GM12878 (cell line): ENCODE results near the gene KIF11. TPM values are rescaled to one million over a fixed set of nuclear protein-coding genes. Genes with fewer than 3 reads are reported as not detected.

ENCODE experiments used
- ATAC-seq: fragments of 200-7000 bp; cut with Tn5 transposase; 3 replicates; pipeline ENCODE4 v1.9.1; 2020; ENCODE audit warnings: mild to moderate bottlenecking, moderate library complexity
- BruUV-seq: library from RNA; stranded (reverse); fragments of 400-500 nt; replicated peaks from 2 replicates; lab custom pipeline; 2021; lab: Mats Ljungman, UMichigan
- CTCF ChIA-PET: fragments of 300-600 bp; sonication (Branson Sonifier 250); formaldehyde crosslinking; extraction: SDS; loops from one replicate; lab custom pipeline; 2021; ENCODE audit warnings: inconsistent platforms; lab: Yijun Ruan, JAX
- POLR2A ChIA-PET: fragments of 350-600 bp; formaldehyde crosslinking; extraction: SDS; loops from one replicate; lab custom pipeline; 2021; ENCODE audit warnings: inconsistent platforms; lab: Charles Lee
- RAD21 ChIA-PET: fragments of 300-600 bp; sonication (Branson Sonifier 250); formaldehyde crosslinking; loops from one replicate; lab custom pipeline; 2023; ENCODE audit warnings: antibody characterized with exemption; ENCODE audit not compliant: unreplicated experiment; lab: Charles Lee
- SMC1A ChIA-PET: fragments of 300-600 bp; sonication (Branson Sonifier 250); formaldehyde crosslinking; loops from one replicate; lab custom pipeline; 2023; ENCODE audit not compliant: unreplicated experiment, uncharacterized antibody; lab: Charles Lee
- DNase-seq: peaks from one replicate; pipeline ENCODE4 v3.0.0-alpha.2; 2011; ENCODE audit warnings: low read depth, low spot score
- FAIRE-seq: peaks from 3 replicates; lab custom pipeline; 2011; peaks lifted over from hg19 to GRCh38; lab: Jason Lieb, UNC
- H2AFZ ChIP-seq: 2 replicates; pipeline ENCODE4 v1.6.0; 2011; ENCODE audit warnings: low read depth, low read length, control low read depth; ENCODE audit not compliant: control insufficient read depth
- H3K27ac ChIP-seq: 2 replicates; pipeline ENCODE4 v1.5.1; 2011; ENCODE audit warnings: control low read depth; ENCODE audit not compliant: control insufficient read depth, insufficient read depth
- H3K27me3 ChIP-seq, 2 experiments: replicated peaks in 1 of 2; 2 replicates each; pipeline versions ENCODE4 v1.6.0 to v1.6.1; 2011; ENCODE audit warnings: low read length in 1 of 2; ENCODE audit not compliant: control insufficient read depth in 2 of 2, insufficient read depth in 2 of 2
- H3K36me3 ChIP-seq, 2 experiments: 2 replicates each; pipeline ENCODE4 v1.5.1; 2011; ENCODE audit warnings: low read length in 1 of 2; ENCODE audit not compliant: control insufficient read depth in 2 of 2, insufficient read depth in 2 of 2
- H3K4me1 ChIP-seq: 2 replicates; pipeline ENCODE4 v1.6.1; 2011; ENCODE audit warnings: mild to moderate bottlenecking, low read length, moderate library complexity, mixed read lengths; ENCODE audit not compliant: control insufficient read depth, insufficient read depth
- H3K4me2 ChIP-seq: 2 replicates; pipeline ENCODE4 v1.6.0; 2011; ENCODE audit warnings: control low read depth; ENCODE audit not compliant: control insufficient read depth, insufficient read depth
- H3K4me3 ChIP-seq: fragments of 200-600 bp; sonication (generic); 2 replicates; pipeline ENCODE4 v1.5.1; 2016
- H3K79me2 ChIP-seq: 2 replicates; pipeline ENCODE4 v1.6.0; 2011; ENCODE audit warnings: low read length; ENCODE audit not compliant: control insufficient read depth, insufficient read depth
- H3K9ac ChIP-seq: 2 replicates; pipeline ENCODE4 v1.8.0; 2011; ENCODE audit warnings: low read length, control low read depth, mixed read lengths; ENCODE audit not compliant: control insufficient read depth, insufficient read depth
- H3K9me3 ChIP-seq: replicated peaks from 3 replicates; pipeline ENCODE4 v1.5.1; 2011; ENCODE audit warnings: mild to moderate bottlenecking, low read length; ENCODE audit not compliant: control insufficient read depth, insufficient read depth
- H4K20me1 ChIP-seq: 2 replicates; pipeline ENCODE4 v1.6.0; 2011; ENCODE audit not compliant: control insufficient read depth, insufficient read depth
- MEF2B ChIP-seq: fragments of 450-650 bp; IDR thresholded peaks from 2 replicates; pipeline ENCODE4 v1.6.1; 2018; ENCODE audit warnings: mild to moderate bottlenecking, moderate library complexity; ENCODE audit not compliant: partially characterized antibody, poor library complexity, severe bottlenecking
- SMARCA5 ChIP-seq: fragments of 450-650 bp; IDR thresholded peaks from 2 replicates; pipeline ENCODE4 v1.6.1; 2017; ENCODE audit warnings: mild to moderate bottlenecking
- TBL1XR1 ChIP-seq: IDR thresholded peaks from 2 replicates; pipeline ENCODE4 v1.6.1; 2012; ENCODE audit warnings: low read depth, low read length, improper control_type of control experiment
- ZSCAN29 ChIP-seq: fragments of 450-650 bp; IDR thresholded peaks from 2 replicates; pipeline ENCODE4 v1.6.1; 2017; ENCODE audit warnings: mild to moderate bottlenecking, moderate library complexity
- WGBS: methylation state at CpG from one replicate; pipeline ENCODE4 v1.1.6; 2016; ENCODE audit warnings: low lambda C conversion rate; ENCODE audit not compliant: insufficient replicate concordance, insufficient coverage; ENCODE audit errors: missing lambda C conversion rate; 5-methylcytosine and 5-hydroxymethylcytosine counted together
- in situ Hi-C: fragments of 300-500 bp; cut with MboI; formaldehyde crosslinking; loops from 9 replicates; pipeline ENCODE4 v1.14.3; 2018; ENCODE audit warnings: mixed read lengths
- intact Hi-C: fragments of 100-400 bp; cut with micrococcal nuclease; formaldehyde crosslinking; loops from one replicate; pipeline ENCODE4 v1.14.2; 2022; ENCODE audit not compliant: unreplicated experiment
- polyA plus RNA-seq, 11 experiments: library from polyadenylated mRNA; depleted of rRNA in 4 of 11; unstranded in 6 of 11; stranded (reverse) in 5 of 11; fragments of >200 nt; fragmentation: Nextera tagmentation in 4 of 11; fragmentation: Illumina TruSeq in 1 of 11; extraction: Ambion mirVana in 4 of 11; extraction: Trizol in 1 of 11; gene quantifications; 1 replicate in 1 of 11; 2 replicates in 10 of 11; pipeline versions ENCODE4 v1.2.1 to v1.2.3, GENCODE V29; 2011 to 2016; ENCODE audit warnings: inconsistent platforms in 2 of 11, missing spikeins in 2 of 11, low read depth in 1 of 11
- total RNA-seq, 4 experiments: library from RNA; depleted of rRNA in 3 of 4; stranded (reverse); fragments of >200 nt in 3 of 4; fragmentation: Illumina TruSeq in 1 of 4; extraction: Trizol in 1 of 4; gene quantifications; 2 replicates each; pipeline versions ENCODE4 v1.2.1 to v1.2.3, GENCODE V29; 2013 to 2021
- TF ChIP-seq, protein P1 (sequence below): fragments of 150-350 bp; IDR thresholded peaks from 2 replicates; pipeline ENCODE4 v1.6.1; 2014; ENCODE audit warnings: mild to moderate bottlenecking, low read depth, low read length

KIF11 gene
- total and polyA plus RNA-seq, 10 of the 15 experiments (the other 5 are each of a cell fraction or from before 2014, with no cell fraction given) = 14.1 to 79.8 (median 41.9) TPM

GRCh38 chr10:92598321-92598720, 5.4 kb downstream of the KIF11 start:
- Histone ChIP-seq H2AFZ (peak overlapping the region; percentile 23; the same call in 1 of the 2 replicates), H3K79me2 (peaks cover 93% of the 10 kb centered on the region), H3K9me3 (no peaks in the 10 kb centered on the region; the same call in 1 of the 3 replicates), H3K4me2 (no peak overlapping the region), H3K36me3 (no peaks in the 10 kb centered on the region), H3K27me3 (no peaks in the 10 kb centered on the region), H3K9ac (no peak overlapping the region), H3K4me1 (peaks cover 8% of the 10 kb centered on the region), H4K20me1 (no peaks in the 10 kb centered on the region), H3K27ac (no peak overlapping the region), H3K4me3 (0 out of 2 replicates have a peak overlapping the region, but pooled peaks have one; percentile 1)
- intact Hi-C loops (loop anchor here (10.0 kb wide), 1 partner anchor 246 kb away; the partner anchor contains the start of gene EXOC6), in situ Hi-C loops (no loop called here)
- no peak for ATAC-seq
- CTCF ChIA-PET = interaction anchor here (1.3 to 1.4 kb wide), 3 partner anchors 15 to 81 kb away, joined by 4 to 5 read pairs (median 4); no protein-coding TSS in a partner anchor
- RAD21 ChIA-PET = interaction anchor here (0.7 to 1.2 kb wide), 2 partner anchors 282 to 707 kb away, joined by 3 read pairs; no protein-coding TSS in a partner anchor
- SMC1A ChIA-PET = interaction anchor here (0.5 to 1.0 kb wide), 3 partner anchors 12 to 1086 kb away, joined by 3 to 6 read pairs (median 3); partner anchors contain the start of gene IDE
- TF ChIP-seq MEF2B (peak; percentile 31), ZSCAN29 (no peak), TBL1XR1 (no peak), SMARCA5 (peak; percentile 35; the same call in 1 of the 2 replicates)
- TF ChIP-seq, protein P1, sequence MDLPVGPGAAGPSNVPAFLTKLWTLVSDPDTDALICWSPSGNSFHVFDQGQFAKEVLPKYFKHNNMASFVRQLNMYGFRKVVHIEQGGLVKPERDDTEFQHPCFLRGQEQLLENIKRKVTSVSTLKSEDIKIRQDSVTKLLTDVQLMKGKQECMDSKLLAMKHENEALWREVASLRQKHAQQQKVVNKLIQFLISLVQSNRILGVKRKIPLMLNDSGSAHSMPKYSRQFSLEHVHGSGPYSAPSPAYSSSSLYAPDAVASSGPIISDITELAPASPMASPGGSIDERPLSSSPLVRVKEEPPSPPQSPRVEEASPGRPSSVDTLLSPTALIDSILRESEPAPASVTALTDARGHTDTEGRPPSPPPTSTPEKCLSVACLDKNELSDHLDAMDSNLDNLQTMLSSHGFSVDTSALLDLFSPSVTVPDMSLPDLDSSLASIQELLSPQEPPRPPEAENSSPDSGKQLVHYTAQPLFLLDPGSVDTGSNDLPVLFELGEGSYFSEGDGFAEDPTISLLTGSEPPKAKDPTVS = no peak
- WGBS = 87% methylated on average over 1 of the region's 1 CpG
- POLR2A ChIA-PET = no interaction called here
- no TSS peak for BruUV-seq
- no peak for FAIRE-seq
- DNase-seq = no peak
